Uterus (tissue), 2 donors: Measurements from ENCODE around the gene ZNF280A.
"Not testable (repeated sequence)": the region's sequence is repeated elsewhere in the genome, so short reads cannot be mapped to it uniquely, and the experiment has no call there.

Experiments
- CTCF ChIP-seq, 4 experiments: fragments of 200-600 bp in 2 of 4; fragments of 450-650 bp in 2 of 4; sonication (generic) in 2 of 4; IDR thresholded peaks; one replicate each; pipeline ENCODE4 v1.5.1; 2016 to 2019; ENCODE audit warnings: antibody characterized with exemption in 4 of 4, mild to moderate bottlenecking in 2 of 4, moderate library complexity in 1 of 4
- POLR2A ChIP-seq, 2 donors: fragments of 450-650 bp; IDR thresholded peaks; one replicate each; pipeline ENCODE4 v1.6.1; 2016; ENCODE audit warnings: antibody characterized with exemption in 2 of 2, mild to moderate bottlenecking in 1 of 2, moderate library complexity in 1 of 2

GRCh38 chr22:22491589-22491988, 28.5 kb downstream of the ZNF280A start:
- TF ChIP-seq CTCF, POLR2A (IDR thresholded peaks at IDR 0.05): not testable (repeated sequence)
